ENCODE data around the gene FNDC3B.

DNA sequence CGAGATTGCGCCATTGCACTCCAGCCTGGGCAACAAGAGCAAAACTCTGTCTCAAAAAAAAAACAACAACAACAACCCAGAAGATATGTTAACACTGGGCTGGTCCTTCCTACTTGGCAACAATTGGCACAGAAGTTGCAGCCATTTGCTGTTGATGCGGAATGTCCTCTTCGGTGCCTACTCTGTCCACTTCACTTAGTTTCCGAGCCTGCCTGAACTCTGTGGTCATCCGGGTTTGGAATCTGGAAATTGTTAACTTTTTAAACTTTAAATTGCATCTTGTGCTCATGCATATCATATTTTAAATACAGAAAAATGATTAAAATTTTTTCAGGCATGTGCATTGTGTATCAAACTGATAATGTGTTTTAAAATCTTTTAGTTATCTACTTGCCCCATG lies 81.5 kb downstream of the FNDC3B start:
- TF ChIP-seq TAF1 (IDR thresholded peaks at IDR 0.05; ENCODE audit: borderline replicate concordance, low read depth, low read length) (no peak), POLR2AphosphoS5 (IDR thresholded peaks at IDR 0.05; ENCODE audit: low read depth, low read length) (no peak)

All from GM12892 (cell line).